ENCODE results near the gene PRAME. TPM values are rescaled to one million over a fixed set of nuclear protein-coding genes. Genes with fewer than 3 reads are reported as not detected.

The PRAME gene
- total RNA-seq, 4 donors from 2014 or later, result not detected

- H3K36me3 ChIP-seq, result no peaks in the 10 kb centered on the region
- H3K27me3 ChIP-seq, result no peaks in the 10 kb centered on the region
- no peaks in the 10 kb centered on the region for H3K4me1 ChIP-seq
- no peaks in the 10 kb centered on the region for H3K9me3 ChIP-seq
- no peak overlapping the region for H3K4me3 ChIP-seq
- no peak for DNase-seq (ENCODE audit: low spot score in 2 of 2)
- TF ChIP-seq EP300 (IDR thresholded peaks at IDR 0.05) (no peak), POLR2A (IDR thresholded peaks at IDR 0.05) (no peak)
- TF ChIP-seq, protein P1, sequence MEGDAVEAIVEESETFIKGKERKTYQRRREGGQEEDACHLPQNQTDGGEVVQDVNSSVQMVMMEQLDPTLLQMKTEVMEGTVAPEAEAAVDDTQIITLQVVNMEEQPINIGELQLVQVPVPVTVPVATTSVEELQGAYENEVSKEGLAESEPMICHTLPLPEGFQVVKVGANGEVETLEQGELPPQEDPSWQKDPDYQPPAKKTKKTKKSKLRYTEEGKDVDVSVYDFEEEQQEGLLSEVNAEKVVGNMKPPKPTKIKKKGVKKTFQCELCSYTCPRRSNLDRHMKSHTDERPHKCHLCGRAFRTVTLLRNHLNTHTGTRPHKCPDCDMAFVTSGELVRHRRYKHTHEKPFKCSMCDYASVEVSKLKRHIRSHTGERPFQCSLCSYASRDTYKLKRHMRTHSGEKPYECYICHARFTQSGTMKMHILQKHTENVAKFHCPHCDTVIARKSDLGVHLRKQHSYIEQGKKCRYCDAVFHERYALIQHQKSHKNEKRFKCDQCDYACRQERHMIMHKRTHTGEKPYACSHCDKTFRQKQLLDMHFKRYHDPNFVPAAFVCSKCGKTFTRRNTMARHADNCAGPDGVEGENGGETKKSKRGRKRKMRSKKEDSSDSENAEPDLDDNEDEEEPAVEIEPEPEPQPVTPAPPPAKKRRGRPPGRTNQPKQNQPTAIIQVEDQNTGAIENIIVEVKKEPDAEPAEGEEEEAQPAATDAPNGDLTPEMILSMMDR (IDR thresholded peaks at IDR 0.05), result no peak
- no peak overlapping the region for H3K27ac ChIP-seq
These were observed 15.3 kb upstream of the PRAME start for GRCh38 chr22:22574361-22574760.

DNA sequence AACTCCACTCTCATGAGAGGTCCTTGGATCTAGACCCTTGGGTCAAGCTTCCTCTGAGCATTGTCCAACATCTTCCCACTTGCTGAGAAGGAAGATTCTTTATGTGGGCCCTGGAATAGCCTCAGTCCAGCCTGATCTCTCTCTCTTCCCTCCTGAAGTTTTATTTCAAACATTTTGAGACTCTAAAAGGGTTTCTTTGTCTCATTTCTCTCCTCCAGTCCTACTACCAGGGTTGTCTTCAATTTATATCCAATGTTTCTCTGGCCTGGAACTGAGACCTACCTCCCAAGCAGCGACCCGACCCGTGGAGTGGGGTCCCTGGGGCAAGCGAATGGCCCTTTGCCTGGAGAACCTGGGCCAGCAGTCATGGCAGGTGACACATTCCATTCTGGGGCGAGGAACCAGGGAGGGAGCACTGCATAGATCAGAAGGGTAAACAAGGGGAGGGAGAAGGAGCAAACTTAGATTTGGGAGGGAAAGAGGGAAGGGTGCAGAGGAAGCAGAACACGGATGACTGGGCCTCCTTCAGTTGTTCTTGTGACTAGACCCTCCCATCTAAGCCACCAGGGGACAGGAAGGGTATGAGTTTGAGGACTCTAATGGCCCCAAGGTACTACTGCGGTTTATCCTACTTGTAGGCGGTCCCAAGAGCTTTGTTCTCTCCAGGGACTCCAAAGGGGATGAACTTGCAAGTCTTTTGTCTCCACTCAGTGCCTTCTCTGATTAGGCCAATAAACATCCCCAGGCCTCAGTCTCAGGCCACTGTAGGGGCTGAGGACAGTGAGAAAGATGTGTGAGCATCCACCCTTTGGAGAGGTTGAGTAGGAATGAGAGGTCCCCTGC lies 14.2 kb upstream of the PRAME start:
- Histone ChIP-seq H3K27ac (no peak overlapping the region), H3K27me3 (no peaks in the 10 kb centered on the region), H3K9me3 (no peaks in the 10 kb centered on the region), H3K4me1 (no peaks in the 10 kb centered on the region), H3K4me3 (no peak overlapping the region), H3K36me3 (no peaks in the 10 kb centered on the region)
- TF ChIP-seq, protein P1 (IDR thresholded peaks at IDR 0.05), result no peak
- no peak for TF ChIP-seq POLR2A (IDR thresholded peaks at IDR 0.05)
- no peak for TF ChIP-seq EP300 (IDR thresholded peaks at IDR 0.05)
- WGBS, 2 donors, result 65 to 68% methylated on average over 8 of the region's 8 CpGs
- no peak for DNase-seq (ENCODE audit: low spot score in 2 of 2)

- Histone ChIP-seq H3K27ac (no peak overlapping the region), H3K27me3 (no peaks in the 10 kb centered on the region), H3K4me3 (no peak overlapping the region), H3K36me3 (no peaks in the 10 kb centered on the region), H3K4me1 (no peaks in the 10 kb centered on the region), H3K9me3 (no peaks in the 10 kb centered on the region)
- no peak for DNase-seq (ENCODE audit: low spot score in 2 of 2)
- 86 to 90% methylated on average over 2 of the region's 2 CpGs for WGBS, 2 donors
- TF ChIP-seq, protein P1 (IDR thresholded peaks at IDR 0.05), result no peak
- TF ChIP-seq POLR2A (IDR thresholded peaks at IDR 0.05) (no peak), EP300 (IDR thresholded peaks at IDR 0.05) (no peak)
These were observed 12.8 kb upstream of the PRAME start for GRCh38 chr22:22571862-22572261.

- WGBS, 2 donors, result 83 to 86% methylated on average over 6 of the region's 6 CpGs
- H3K27ac ChIP-seq, result no peak overlapping the region
- TF ChIP-seq, protein P1 (IDR thresholded peaks at IDR 0.05), result no peak
- TF ChIP-seq POLR2A (IDR thresholded peaks at IDR 0.05), result no peak
- no peak for TF ChIP-seq EP300 (IDR thresholded peaks at IDR 0.05)
- H3K9me3 ChIP-seq, result no peaks in the 10 kb centered on the region
- no peak for DNase-seq (ENCODE audit: low spot score in 2 of 2)
- H3K4me1 ChIP-seq, result no peaks in the 10 kb centered on the region
- no peak overlapping the region for H3K4me3 ChIP-seq
- H3K36me3 ChIP-seq, result no peaks in the 10 kb centered on the region
- H3K27me3 ChIP-seq, result no peaks in the 10 kb centered on the region
These were observed 12.4 kb upstream of the PRAME start for GRCh38 chr22:22571429-22571828.

GRCh38 chr22:22569218-22569617 lies 10.2 kb upstream of the PRAME start:
- peaks cover 0 to 3% (median 0%) of the 10 kb centered on the region in 4 donors for H3K9me3 ChIP-seq
- TF ChIP-seq EP300 (IDR thresholded peaks at IDR 0.05) (no peak), POLR2A (IDR thresholded peaks at IDR 0.05) (no peak)
- TF ChIP-seq, protein P1 (IDR thresholded peaks at IDR 0.05), result no peak
- DNase-seq (ENCODE audit: low spot score in 2 of 2), result no peak
- no peak overlapping the region for H3K4me3 ChIP-seq
- H3K27ac ChIP-seq, result no peak overlapping the region
- no peaks in the 10 kb centered on the region for H3K27me3 ChIP-seq
- no peaks in the 10 kb centered on the region for H3K4me1 ChIP-seq
- 77 to 80% methylated on average over 5 of the region's 5 CpGs for WGBS, 2 donors
- H3K36me3 ChIP-seq, result no peaks in the 10 kb centered on the region
